GM23248 (cell line): ENCODE data around the gene GCNT3. TPM values are rescaled to one million over a fixed set of nuclear protein-coding genes. Genes with fewer than 3 reads are reported as not detected.
"Not testable (repeated sequence)": the region's sequence is repeated elsewhere in the genome, so short reads cannot be mapped to it uniquely, and the experiment has no call there.

ENCODE experiments used
- DNase-seq: peaks from one replicate; pipeline ENCODE4 v3.0.0-alpha.2; 2015
- H2AFZ ChIP-seq: fragments of 200-600 bp; sonication (generic); 2 replicates; pipeline ENCODE4 v1.6.1; 2016; ENCODE audit warnings: antibody characterized with exemption
- H3F3A ChIP-seq: fragments of 200-600 bp; sonication (generic); 2 replicates; pipeline ENCODE4 v1.6.1; 2016; ENCODE audit warnings: mild to moderate bottlenecking, antibody characterized with exemption, mixed run types; ENCODE audit not compliant: insufficient read depth
- H3K27ac ChIP-seq: fragments of 200-600 bp; sonication (generic); 2 replicates; pipeline ENCODE4 v1.5.1; 2016; ENCODE audit warnings: mild to moderate bottlenecking
- H3K27me3 ChIP-seq: fragments of 200-600 bp; sonication (generic); replicated peaks from 2 replicates; pipeline ENCODE4 v1.6.1; 2016; ENCODE audit warnings: mild to moderate bottlenecking; ENCODE audit not compliant: insufficient read depth
- H3K36me3 ChIP-seq: fragments of 200-600 bp; sonication (generic); 2 replicates; pipeline ENCODE4 v1.6.1; 2016; ENCODE audit warnings: low read depth, mild to moderate bottlenecking
- H3K4me1 ChIP-seq: fragments of 200-600 bp; sonication (generic); 2 replicates; pipeline ENCODE4 v1.6.1; 2016; ENCODE audit warnings: mild to moderate bottlenecking; ENCODE audit not compliant: insufficient read depth
- H3K4me2 ChIP-seq: fragments of 200-600 bp; sonication (generic); one replicate; pipeline ENCODE4 v1.6.1; 2016; ENCODE audit warnings: mild to moderate bottlenecking; ENCODE audit not compliant: unreplicated experiment
- H3K4me3 ChIP-seq: fragments of 200-600 bp; sonication (generic); 2 replicates; pipeline ENCODE4 v1.5.1; 2016; ENCODE audit warnings: mild to moderate bottlenecking
- H3K79me2 ChIP-seq: fragments of 200-600 bp; sonication (generic); 2 replicates; pipeline ENCODE4 v1.6.1; 2016; ENCODE audit warnings: mild to moderate bottlenecking; ENCODE audit not compliant: insufficient read depth
- H3K9ac ChIP-seq: fragments of 200-600 bp; sonication (generic); 2 replicates; pipeline ENCODE4 v1.6.1; 2016; ENCODE audit warnings: mild to moderate bottlenecking
- H3K9me2 ChIP-seq: fragments of 200-600 bp; sonication (generic); 2 replicates; pipeline ENCODE4 v1.6.1; 2016; ENCODE audit warnings: mixed run types, mild to moderate bottlenecking, moderate library complexity; ENCODE audit not compliant: insufficient read depth
- H3K9me3 ChIP-seq: fragments of 200-600 bp; sonication (generic); one replicate; pipeline ENCODE4 v1.6.1; 2017; ENCODE audit warnings: low read depth
- H4K20me1 ChIP-seq: fragments of 200-600 bp; sonication (generic); 2 replicates; pipeline ENCODE4 v1.6.0; 2016; ENCODE audit not compliant: insufficient read depth
- EZH2 ChIP-seq: fragments of 200-600 bp; sonication (generic); IDR thresholded peaks from 2 replicates; pipeline ENCODE4 v1.6.1; 2018; ENCODE audit warnings: antibody characterized with exemption, mild to moderate bottlenecking; ENCODE audit not compliant: insufficient read depth, poor library complexity, severe bottlenecking
- EZH2phosphoT487 ChIP-seq: fragments of 200-600 bp; sonication (generic); IDR thresholded peaks from 2 replicates; pipeline ENCODE4 v1.6.1; 2018; ENCODE audit warnings: antibody characterized with exemption, moderate library complexity, mild to moderate bottlenecking, low read depth; ENCODE audit not compliant: insufficient read depth
- WGBS, 2 experiments: methylation state at CpG; one replicate each; pipeline ENCODE4 v1.1.6; 2015 to 2017; ENCODE audit warnings: low lambda C conversion rate in 2 of 2, low coverage in 1 of 2; ENCODE audit errors: missing lambda C conversion rate in 2 of 2; 5-methylcytosine and 5-hydroxymethylcytosine counted together
- in situ Hi-C: fragments of 300-500 bp; cut with MboI; formaldehyde crosslinking; loops from 2 replicates; pipeline ENCODE4 v1.15.0; 2020
- polyA plus RNA-seq: library from polyadenylated mRNA; unstranded; fragments of >200 nt; fragmentation: Nextera tagmentation; extraction: Ambion mirVana; gene quantifications from 2 replicates; pipeline ENCODE4 v1.2.1, GENCODE V29; 2016
- total RNA-seq: library from RNA; depleted of rRNA; stranded (reverse); fragments of >200 nt; shearing (Covaris generic); gene quantifications from 2 replicates; pipeline ENCODE4 v1.2.3, GENCODE V29; 2014

The GCNT3 gene
- total and polyA plus RNA-seq, 2 experiments from 2014 or later = not detected

GRCh38 chr15:59642351-59642750, 30.8 kb downstream of the GCNT3 start:
- Histone ChIP-seq H3K4me3 (no peak overlapping the region), H2AFZ (no peak overlapping the region), H3K27ac (no peak overlapping the region), H3K4me2 (no peak overlapping the region), H3K9ac (no peak overlapping the region), H3K4me1 (no peaks in the 10 kb centered on the region), H3K27me3 (no peaks in the 10 kb centered on the region), H3K79me2 (no peaks in the 10 kb centered on the region; the same call in 1 of the 2 replicates), H4K20me1 (no peaks in the 10 kb centered on the region), H3K36me3 (peaks cover 18% of the 10 kb centered on the region; the same call in 1 of the 2 replicates), H3K9me2 (no peaks in the 10 kb centered on the region), H3K9me3 (no peaks in the 10 kb centered on the region), H3F3A (no peaks in the 10 kb centered on the region)
- DNase-seq = peak; percentile 21
- TF ChIP-seq EZH2phosphoT487 = no peak
- TF ChIP-seq EZH2 = no peak
- WGBS, 2 experiments = 54 to 60% methylated on average over 2 of the region's 2 CpGs
- in situ Hi-C loops = no loop called here

- TF ChIP-seq EZH2phosphoT487 (no peak), EZH2 (no peak)
- Histone ChIP-seq H3K79me2 (peaks cover 9% of the 10 kb centered on the region), H3K27ac (no peak overlapping the region), H3K9ac (no peak overlapping the region), H3K4me3 (no peak overlapping the region), H3K27me3 (no peaks in the 10 kb centered on the region), H3K4me2 (no peak overlapping the region), H4K20me1 (no peaks in the 10 kb centered on the region), H3K9me3 (no peaks in the 10 kb centered on the region), H3K36me3 (peaks cover 23% of the 10 kb centered on the region; the same call in 1 of the 2 replicates), H3K9me2 (no peaks in the 10 kb centered on the region), H3F3A (no peaks in the 10 kb centered on the region), H3K4me1 (no peaks in the 10 kb centered on the region), H2AFZ (no peak overlapping the region)
- DNase-seq = peak; percentile 36
- 80 to 85% methylated on average over 4 of the region's 4 CpGs for WGBS, 2 experiments
- in situ Hi-C loops = no loop called here
Measured at GRCh38 chr15:59644756-59645155, 33.2 kb downstream of the GCNT3 start.

GRCh38 chr15:59645812-59646211, 34.2 kb downstream of the GCNT3 start:
- 97 to 99% methylated on average over 9 of the region's 9 CpGs for WGBS, 2 experiments
- H3K27me3 ChIP-seq, H3K9ac ChIP-seq, H3K4me1 ChIP-seq, H3K27ac ChIP-seq, H2AFZ ChIP-seq, H3K4me2 ChIP-seq, DNase-seq, H3K9me2 ChIP-seq, in situ Hi-C loops, H3K9me3 ChIP-seq, H3K4me3 ChIP-seq, H4K20me1 ChIP-seq, H3F3A ChIP-seq: not testable (repeated sequence)
- peaks cover 14% of the 10 kb centered on the region for H3K79me2 ChIP-seq
- H3K36me3 ChIP-seq = peaks cover 31% of the 10 kb centered on the region; the same call in 1 of the 2 replicates

- no peaks in the 10 kb centered on the region for H3K9me2 ChIP-seq
- peaks cover 18% of the 10 kb centered on the region for H3K79me2 ChIP-seq
- no peaks in the 10 kb centered on the region for H3K4me1 ChIP-seq
- TF ChIP-seq EZH2phosphoT487 = no peak
- no peak for TF ChIP-seq EZH2
- no peak overlapping the region for H3K4me2 ChIP-seq
- in situ Hi-C loops = no loop called here
- no peaks in the 10 kb centered on the region for H4K20me1 ChIP-seq
- H3K27ac ChIP-seq = no peak overlapping the region
- WGBS, 2 experiments = 100% methylated on average over 1 of the region's 1 CpG
- no peaks in the 10 kb centered on the region for H3F3A ChIP-seq
- H3K4me3 ChIP-seq = no peak overlapping the region
- H3K9ac ChIP-seq = no peak overlapping the region
- H3K27me3 ChIP-seq = no peaks in the 10 kb centered on the region
- H3K36me3 ChIP-seq = peaks cover 32% of the 10 kb centered on the region
- no peak for DNase-seq
- H3K9me3 ChIP-seq = no peaks in the 10 kb centered on the region
- H2AFZ ChIP-seq = no peak overlapping the region
Measured at GRCh38 chr15:59646277-59646676, 34.7 kb downstream of the GCNT3 start.

- Histone ChIP-seq H3K9ac (no peak overlapping the region), H2AFZ (no peak overlapping the region), H3K4me2 (no peak overlapping the region), H3F3A (no peaks in the 10 kb centered on the region), H3K79me2 (peaks cover 26% of the 10 kb centered on the region), H3K27me3 (no peaks in the 10 kb centered on the region), H3K4me1 (no peaks in the 10 kb centered on the region), H3K27ac (no peak overlapping the region), H3K9me3 (no peaks in the 10 kb centered on the region), H4K20me1 (no peaks in the 10 kb centered on the region), H3K9me2 (no peaks in the 10 kb centered on the region), H3K36me3 (peaks cover 38% of the 10 kb centered on the region), H3K4me3 (no peak overlapping the region)
- in situ Hi-C loops = no loop called here
- WGBS, 2 experiments = 94% methylated on average over 1 of the region's 1 CpG
- DNase-seq = no peak
- TF ChIP-seq EZH2 (no peak), EZH2phosphoT487 (no peak)
Measured at GRCh38 chr15:59647085-59647484, 35.5 kb downstream of the GCNT3 start.
